Subcutaneous adipose tissue (tissue), 4 donors: ENCODE data around the gene ELF1. TPM values are rescaled to one million over a fixed set of nuclear protein-coding genes. Genes with fewer than 3 reads are reported as not detected.

ENCODE experiments used
- CTCF ChIP-seq: fragments of 450-650 bp; IDR thresholded peaks from one replicate; pipeline ENCODE4 v1.5.1; 2016; ENCODE audit warnings: low read depth, mild to moderate bottlenecking, control low read depth, antibody characterized with exemption, moderate library complexity
- total RNA-seq, 4 donors: library from RNA; depleted of rRNA; stranded (reverse); fragments of >200 nt; gene quantifications; one replicate each; pipeline ENCODE4 v1.1.0, GENCODE V29; 2016

The ELF1 gene
- total RNA-seq, 4 donors from 2014 or later, result 68.6 to 109 (median 102) TPM

GRCh38 chr13:41034881-41035280 is 15.8 kb upstream of the ELF1 start:
- no peak for TF ChIP-seq CTCF

- no peak for TF ChIP-seq CTCF
Measured at GRCh38 chr13:41034382-41034781, 15.3 kb upstream of the ELF1 start.

GRCh38 chr13:41032691-41033376 is 13.7 kb upstream of the ELF1 start:
- TF ChIP-seq CTCF, result no peak

- TF ChIP-seq CTCF, result no peak
Measured at GRCh38 chr13:41029629-41030028, 10.5 kb upstream of the ELF1 start.

GRCh38 chr13:41028051-41028450 is 8.9 kb upstream of the ELF1 start:
- TF ChIP-seq CTCF, result no peak

- TF ChIP-seq CTCF, result no peak
Measured at GRCh38 chr13:41026788-41027187, 7.7 kb upstream of the ELF1 start.

GRCh38 chr13:41025518-41025917 is 6.4 kb upstream of the ELF1 start:
- no peak for TF ChIP-seq CTCF
